DMS53 treated with DMSO at 0.1 percent for 48 hours (cell line): ENCODE data around the gene LSM2.
A peak's percentile ranks its signal among the peaks of the same experiment; 100 is the strongest.

Experiments used
- DNase-seq: peaks from one replicate; lab custom pipeline; 2025; ENCODE audit not compliant: unreplicated experiment; lab: John Stamatoyannopoulos, UW

LSM2 gene

DNA sequence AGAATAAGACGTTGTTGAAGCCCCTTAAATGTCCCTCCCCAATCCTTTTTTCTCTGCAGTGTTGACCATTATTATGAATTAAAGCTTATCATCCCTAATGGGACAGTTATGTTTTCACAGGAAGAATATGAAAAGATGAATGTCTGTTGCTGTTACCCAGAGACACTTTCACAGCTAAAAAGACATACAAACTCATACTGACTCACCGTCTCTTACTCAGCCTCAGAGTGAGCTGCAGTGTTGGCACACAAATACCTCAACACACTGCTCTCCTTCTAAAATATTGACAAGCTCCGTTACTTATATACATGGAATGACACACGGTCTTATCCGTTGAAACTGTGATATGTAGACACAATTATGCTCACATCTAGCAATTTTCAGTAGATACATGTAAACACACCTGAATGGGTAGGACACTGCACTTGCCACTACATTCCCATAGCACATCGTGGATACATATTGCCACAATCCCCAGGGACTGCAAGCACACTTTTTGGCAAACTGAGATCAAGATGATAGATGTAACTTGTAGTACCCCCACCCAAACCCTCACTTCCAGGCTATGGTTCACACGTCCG lies 53.9 kb downstream of the LSM2 start:
- DNase-seq: no peak

DNA sequence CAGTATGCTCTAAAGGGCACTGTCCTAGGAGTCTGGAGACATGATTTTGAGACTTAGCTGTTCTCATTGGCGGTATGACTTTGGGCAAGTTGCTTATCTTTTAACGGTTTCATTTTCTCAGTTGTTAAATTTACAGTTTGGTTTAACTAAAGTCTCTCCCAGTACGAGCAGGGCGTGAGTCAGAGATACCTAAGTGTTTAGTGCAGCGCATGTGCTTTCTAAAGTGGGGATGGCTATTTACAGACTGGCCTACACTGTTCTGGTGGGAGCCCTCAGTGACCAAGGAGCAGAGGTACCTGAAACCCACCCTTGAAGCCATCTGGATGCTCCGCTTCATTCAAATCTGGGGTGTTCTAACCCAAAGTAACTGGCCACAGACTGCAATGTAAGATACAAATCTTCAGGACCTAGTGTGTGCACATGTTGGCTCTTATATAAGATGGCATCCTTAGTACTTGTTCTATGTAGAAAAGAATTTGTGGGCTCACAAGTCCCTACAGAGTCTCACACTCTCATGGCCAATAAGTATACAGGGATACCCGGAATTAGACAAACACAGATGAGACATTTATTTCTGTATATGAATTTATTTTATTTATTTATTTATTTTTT lies 56.2 kb downstream of the LSM2 start:
- DNase-seq: no peak

DNA sequence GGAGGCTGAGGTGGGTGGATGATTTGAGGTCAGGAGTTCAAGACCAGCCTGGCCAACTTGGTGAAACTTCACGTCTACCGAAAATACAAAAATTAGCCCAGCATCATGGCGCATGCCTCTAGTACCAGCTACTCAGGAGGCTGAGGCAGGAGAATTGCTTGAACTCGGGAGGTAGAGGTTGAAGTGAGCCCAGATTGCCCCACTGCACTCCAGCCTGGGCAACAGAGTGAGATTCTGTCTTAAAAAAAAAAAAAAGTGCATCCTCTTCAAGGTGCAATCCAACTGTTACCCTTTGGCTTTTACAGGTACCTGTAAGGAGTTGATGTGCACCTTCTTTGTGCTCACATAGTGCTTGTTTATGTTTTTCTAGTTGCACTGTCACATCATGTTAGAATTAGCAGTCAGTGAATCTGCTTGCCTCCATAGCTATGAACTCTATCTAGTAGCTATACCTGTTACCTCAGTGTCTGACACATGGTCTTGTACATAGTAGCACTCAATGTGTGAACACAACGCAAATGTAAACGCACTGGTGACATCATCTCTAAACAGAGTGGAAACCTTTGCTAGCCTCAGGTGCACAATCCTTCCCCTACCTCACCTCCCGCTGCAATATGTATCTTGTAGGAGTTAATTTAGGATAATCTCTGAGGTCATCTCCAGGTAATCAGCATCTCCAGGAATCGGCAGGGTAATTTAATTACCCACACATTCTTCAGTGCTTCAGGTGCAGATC lies 57.3 kb downstream of the LSM2 start:
- peak; percentile 41 for DNase-seq
